NCI-H2196 (cell line): ENCODE results near the gene CFAP20.

ENCODE experiments used
- DNase-seq: peaks from one replicate; lab custom pipeline; 2025; ENCODE audit not compliant: unreplicated experiment; lab: John Stamatoyannopoulos, UW

CFAP20 gene

GRCh38 chr16:58129097-58129936 is at the start of gene CFAP20:
TSS of gene CFAP20 (minus strand) at chr16:58129381. CDS start at chr16:58129115, 266 bp downstream.
- DNase-seq, result peak; percentile 92

DNA sequence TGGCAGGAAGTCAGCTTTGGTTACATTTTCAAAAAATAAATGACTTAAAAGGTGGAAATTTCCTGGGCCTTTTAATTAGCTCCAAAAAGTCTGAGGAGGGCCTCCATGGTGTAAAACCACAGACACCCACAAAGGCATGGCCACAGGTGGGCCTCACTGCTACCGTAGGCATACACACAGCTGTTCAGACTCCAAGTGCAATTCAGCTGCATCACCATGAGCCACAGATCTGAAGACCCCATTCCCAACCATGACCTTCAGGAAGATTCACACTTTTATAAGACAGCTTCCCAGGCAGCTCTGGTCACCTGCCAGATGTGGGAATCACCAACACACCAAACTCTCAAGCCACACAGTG is 48.2 kb upstream of the CFAP20 start:
- DNase-seq, result no peak

DNA sequence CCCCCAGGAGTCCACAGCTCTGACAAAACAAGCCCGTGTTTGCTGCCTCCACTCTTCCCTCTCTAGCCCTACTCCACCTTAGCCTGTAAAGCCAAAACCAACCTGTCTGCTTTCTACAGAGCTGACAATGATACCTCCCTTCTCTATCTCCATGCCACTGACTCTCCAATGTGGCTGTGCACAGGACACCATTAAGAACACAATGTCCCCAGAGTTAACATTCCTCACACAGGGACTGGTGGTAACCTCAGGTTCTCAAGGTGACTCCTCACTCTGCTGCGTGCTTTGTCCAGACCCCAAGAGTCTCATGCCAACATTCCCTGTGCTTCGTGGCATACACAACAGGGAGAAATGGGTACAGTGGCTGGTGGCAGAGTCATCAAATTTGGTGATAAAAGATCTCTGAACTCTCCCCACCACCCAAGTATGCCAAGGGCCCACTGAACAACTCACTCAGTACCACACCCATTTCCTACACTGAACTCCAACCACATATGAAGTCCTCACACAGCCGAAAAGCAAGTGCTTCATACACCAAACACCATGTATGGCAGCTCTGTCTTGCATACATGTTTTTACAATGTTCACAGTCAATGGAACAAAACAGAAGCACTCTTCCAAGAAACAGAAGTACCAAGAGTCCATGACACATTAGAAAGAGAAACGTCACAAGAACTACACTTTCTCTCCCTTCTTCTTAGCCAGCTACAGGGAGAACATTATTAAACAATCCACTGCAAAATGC is 47.6 kb upstream of the CFAP20 start:
- no peak for DNase-seq

DNA sequence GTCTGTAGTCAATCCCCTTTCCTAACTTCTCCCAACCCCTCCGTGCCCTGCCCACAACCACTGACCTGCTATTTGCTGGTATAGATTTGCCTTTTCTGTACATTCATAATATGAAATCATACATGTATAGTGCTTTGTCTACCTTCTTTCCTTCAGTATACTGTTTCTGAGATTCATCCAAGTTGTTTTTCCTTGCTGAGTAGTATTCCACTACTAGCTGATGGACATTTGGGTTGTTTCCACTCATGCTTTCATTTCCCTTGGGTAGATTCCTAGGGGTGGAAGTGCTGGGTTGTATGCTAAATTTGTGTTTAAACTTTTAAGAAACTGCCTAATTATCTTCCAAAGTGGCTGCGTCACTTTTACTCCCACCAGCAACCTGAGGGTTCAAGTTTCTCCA is 41.0 kb upstream of the CFAP20 start:
- DNase-seq, result no peak

- no peak for DNase-seq
Measured at GRCh38 chr16:58160855-58161254, 31.7 kb upstream of the CFAP20 start.

- DNase-seq, result no peak
Measured at GRCh38 chr16:58158725-58159124, 29.5 kb upstream of the CFAP20 start.

DNA sequence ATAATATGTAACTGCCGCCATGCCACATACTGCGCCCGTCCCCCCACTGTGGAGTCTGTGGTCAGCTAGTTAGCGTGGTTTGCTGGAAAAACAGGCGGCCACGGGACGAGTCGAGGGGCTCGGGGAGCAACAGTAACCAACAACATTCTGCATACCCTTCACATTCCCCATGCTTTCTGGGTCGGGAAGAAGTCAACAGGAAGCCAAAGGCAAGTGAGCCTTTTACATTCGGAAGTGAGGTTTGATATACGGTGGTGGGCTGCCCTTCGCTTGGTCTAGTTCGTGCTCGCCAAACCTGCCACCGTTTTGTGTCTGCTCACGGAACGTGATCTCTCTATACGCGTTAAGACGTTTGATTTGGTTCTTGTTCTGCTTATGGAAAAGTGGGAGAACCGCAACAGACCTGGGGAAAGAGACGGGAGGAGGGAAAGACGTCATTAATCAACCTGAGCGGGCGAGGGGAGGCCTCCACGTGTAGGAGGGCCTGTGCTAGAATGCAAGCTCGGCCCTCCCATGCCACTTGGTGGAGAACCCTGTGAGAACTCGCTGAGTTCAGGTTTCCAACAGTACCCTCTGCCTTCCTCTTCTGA is 28.9 kb upstream of the CFAP20 start:
- DNase-seq, result no peak

- DNase-seq, result no peak
Measured at GRCh38 chr16:58157239-58157638, 28.1 kb upstream of the CFAP20 start.

- DNase-seq, result no peak
Measured at GRCh38 chr16:58155839-58156238, 26.7 kb upstream of the CFAP20 start.

DNA sequence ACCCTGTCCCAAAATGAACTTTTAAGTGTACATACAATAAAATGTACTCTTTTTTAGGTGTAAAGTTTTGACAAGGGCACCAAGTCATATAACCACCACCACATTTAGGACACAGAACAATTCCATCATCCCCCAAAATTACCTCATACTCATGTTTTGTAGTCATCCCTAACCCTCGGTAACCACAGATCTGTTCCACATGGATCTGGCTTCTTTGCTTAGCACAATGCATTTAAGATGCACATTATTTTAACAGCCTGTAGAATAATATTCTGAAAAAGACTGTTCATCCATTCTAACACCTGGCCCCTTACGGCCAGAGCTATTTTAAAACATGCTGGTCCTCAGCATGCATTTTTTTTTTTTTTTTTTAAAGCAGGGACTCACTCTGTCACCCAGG is 25.2 kb upstream of the CFAP20 start:
- no peak for DNase-seq

GRCh38 chr16:58152246-58152868 is 23.2 kb upstream of the CFAP20 start:
- DNase-seq, result no peak

DNA sequence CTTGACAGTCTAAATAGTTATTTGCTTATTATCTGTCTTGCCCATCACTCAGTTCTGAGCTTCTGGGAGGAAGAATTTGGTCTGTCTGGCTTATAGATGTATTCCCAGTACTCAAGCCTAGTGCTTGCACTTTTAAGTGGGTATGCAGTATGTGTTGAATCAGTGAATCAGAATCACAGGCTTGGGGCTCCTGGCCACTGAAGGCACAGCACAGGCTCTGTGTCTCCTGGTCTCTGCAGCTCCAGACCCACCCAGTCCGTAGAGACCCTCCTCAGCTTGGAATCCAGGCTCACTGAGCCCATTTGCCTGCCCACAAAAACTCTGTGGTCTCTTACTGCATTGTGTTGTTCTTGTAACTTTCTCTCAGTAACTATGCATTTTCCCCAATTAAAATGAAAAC is 19.3 kb upstream of the CFAP20 start:
- no peak for DNase-seq

GRCh38 chr16:58148099-58148498 is 18.9 kb upstream of the CFAP20 start:
- no peak for DNase-seq

GRCh38 chr16:58138852-58139251 is 9.7 kb upstream of the CFAP20 start:
- no peak for DNase-seq

DNA sequence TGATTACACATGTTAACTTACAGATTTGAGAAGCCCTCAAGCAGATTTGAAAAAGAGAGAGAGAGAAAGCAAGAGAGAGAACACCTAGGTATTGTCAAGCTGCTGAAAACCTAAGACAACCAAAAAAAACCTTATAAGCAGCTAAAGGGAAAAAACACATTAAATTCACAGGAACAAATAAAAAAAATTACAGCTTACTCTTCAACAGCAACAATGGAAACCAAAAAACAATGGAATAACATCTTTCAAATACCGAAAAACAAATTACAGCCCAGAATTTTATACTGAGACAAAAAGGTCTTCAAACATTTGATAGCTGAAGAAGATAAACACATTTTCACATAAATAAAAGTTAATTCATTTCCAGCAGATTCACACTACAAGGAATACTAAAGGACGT is 8.4 kb upstream of the CFAP20 start:
- DNase-seq, result no peak

DNA sequence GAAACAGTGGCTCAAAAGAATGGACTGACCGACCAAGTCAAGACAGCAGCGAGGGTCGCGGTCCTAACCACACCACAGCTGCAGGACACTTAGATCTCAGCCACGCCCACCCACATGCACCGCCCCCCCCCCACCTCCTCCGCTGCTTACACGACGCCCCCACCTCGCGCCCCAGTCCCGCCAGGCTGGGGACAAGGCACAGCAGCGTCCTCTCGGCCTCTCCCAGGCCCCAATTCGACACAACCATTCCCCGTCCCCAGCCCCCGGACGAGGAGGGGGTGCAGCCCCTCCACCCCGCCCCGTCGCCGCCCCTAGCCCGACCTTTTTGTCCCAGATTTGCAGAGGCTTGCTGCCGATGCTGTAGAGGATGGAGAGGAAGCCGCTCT is 477 bp downstream of the CFAP20 start:
- no peak for DNase-seq

DNA sequence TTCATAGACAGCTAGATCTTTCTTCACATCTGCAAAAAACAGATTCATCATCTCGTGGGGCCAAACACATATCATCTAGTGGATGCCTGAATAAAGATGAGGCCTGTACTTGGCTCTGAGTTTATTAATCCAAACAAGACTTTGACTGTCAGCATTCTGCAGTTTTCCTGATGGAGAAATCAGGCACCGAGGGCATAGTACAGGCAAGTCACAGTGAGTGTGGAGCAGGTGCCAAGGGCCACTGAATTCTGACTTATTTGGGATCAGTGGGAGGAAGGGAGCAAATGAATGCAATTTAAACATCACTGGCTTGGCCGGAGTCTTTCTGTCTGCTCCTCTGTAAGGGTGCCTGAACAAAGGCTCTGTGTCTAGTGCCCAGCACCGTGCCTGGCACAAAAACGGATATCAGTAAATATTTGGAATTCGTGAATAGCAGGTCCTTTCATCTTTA is 975 bp downstream of the CFAP20 start:
- no peak for DNase-seq

- DNase-seq, result no peak
Measured at GRCh38 chr16:58127634-58128033, 1.5 kb downstream of the CFAP20 start.

- no peak for DNase-seq
Measured at GRCh38 chr16:58127033-58127556, 2.1 kb downstream of the CFAP20 start.

DNA sequence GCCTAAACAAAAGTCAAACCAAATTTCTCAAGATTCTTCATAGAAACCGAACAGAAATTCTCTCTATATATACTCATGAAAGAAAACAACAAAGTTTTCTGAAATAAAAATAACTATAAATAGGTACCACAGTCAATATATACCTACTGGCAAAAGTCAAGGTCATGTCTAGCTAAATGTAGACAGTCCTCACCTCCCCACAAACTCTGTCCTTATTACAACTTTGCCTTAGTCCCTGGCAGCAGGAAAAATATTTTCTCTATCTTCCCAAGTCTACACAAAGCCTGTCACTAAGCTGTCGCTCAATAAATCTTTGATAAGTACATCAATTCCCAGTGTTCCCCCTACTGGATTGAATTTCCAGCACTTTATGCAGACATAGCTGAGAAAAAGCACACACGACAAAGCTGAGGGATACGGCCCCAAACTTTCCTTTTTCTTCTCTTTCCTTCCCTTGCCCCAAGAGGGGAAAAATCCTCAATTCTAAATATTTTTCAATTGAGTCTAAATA is 2.7 kb downstream of the CFAP20 start:
- no peak for DNase-seq

DNA sequence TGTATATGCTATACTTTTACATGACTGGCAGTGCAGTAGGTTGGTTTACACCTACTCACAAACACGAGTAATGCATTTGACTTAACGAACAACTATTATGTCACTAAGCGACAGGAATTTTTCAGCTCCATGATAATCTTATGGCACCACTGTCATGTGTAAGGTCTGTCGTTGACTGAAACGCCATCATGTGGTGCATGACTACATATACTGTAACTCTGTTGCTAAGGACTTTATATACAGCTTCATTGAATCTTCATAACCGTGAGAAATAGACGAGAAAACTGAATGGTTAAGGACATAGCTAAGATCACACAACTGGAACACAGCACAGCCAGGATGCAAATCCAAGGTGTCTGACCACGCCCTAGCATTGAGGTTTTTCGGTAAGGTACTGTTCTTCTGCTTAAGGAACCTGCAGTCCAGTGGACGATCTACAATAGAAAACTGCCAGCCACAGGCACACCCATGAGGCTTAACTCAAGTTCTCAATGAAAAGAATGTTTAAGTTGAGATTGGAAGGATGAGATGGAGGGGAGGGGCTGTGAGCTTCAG is 3.3 kb downstream of the CFAP20 start:
- no peak for DNase-seq
